Endothelial cell of hepatic sinusoid (primary cell): ENCODE measurements around the gene CENPO.

Source experiments
- in situ Hi-C: cut with HindIII; loops from 2 replicates; pipeline ENCODE4 v1.10.0; 2017; ENCODE audit warnings: low sequenced_read_pairs

CENPO gene

GRCh38 chr2:24855726-24856125, 62.5 kb downstream of the CENPO start:
- in situ Hi-C loops: no loop called here

GRCh38 chr2:24856791-24857211, 63.6 kb downstream of the CENPO start:
- in situ Hi-C loops: no loop called here

- in situ Hi-C loops: no loop called here
These were observed 64.5 kb downstream of the CENPO start for GRCh38 chr2:24857746-24858145.

GRCh38 chr2:24858996-24859395, 65.8 kb downstream of the CENPO start:
- in situ Hi-C loops: no loop called here

GRCh38 chr2:24859968-24860600, 66.9 kb downstream of the CENPO start:
- in situ Hi-C loops: no loop called here

GRCh38 chr2:24860631-24861030, 67.4 kb downstream of the CENPO start:
- in situ Hi-C loops: no loop called here

DNA sequence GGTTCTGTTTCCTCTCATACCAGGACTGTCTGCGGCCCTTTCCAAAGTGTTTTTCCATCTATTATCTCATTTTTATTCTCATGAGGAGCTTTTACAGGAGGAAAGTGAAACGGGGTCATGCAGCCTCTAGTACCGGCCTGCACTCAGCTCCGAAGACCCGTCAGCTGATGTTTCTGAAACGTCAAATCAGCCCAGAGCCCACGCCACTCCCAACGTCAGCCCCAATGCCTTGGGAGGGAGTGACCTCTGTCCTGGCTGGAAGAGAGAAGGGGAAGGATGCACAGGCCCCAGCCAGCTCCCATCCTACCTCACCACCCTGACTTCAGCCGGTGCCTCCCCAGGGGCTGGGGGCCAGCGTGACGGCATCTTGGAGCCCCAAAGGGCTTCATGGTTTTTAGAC, 68.3 kb downstream of the CENPO start:
- in situ Hi-C loops: no loop called here

DNA sequence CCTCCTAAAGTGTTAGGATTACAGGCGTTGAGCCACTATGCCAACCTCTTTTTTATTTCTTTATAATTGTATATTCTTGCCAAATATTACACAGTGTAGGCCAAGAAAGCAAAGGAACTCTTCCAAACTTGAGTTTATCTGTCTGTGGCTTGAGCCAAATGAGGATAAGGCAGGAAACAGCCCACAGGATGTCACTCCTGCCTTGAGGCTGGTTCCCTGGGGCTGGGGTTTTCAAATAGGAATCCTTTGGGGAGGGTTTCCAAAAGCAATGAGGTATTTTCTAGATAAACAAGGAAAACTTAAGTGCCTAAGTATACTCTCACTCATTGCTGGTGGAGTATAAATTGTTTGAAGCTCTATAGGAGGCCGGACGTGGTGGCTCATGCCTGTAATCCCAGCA, 70.4 kb downstream of the CENPO start:
- in situ Hi-C loops: no loop called here

DNA sequence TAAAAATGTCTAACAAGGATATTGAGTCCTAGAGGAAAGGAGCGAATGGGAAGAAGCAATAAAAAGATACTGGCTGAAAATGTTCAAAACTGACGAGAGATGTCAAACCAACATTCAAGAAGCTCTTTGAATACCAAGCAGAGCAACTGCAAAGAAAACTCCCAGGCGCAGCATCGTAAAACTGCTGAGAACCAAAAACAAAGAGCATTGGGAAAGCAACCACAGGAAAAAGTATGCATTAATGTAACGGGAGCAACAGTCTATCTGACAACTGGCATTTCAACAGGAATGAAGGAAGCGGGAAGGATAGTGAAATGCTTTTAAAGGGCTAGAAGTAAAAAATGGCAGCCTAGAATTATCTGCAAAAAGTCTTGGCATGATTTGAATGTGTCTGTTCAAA, 73.7 kb downstream of the CENPO start:
- in situ Hi-C loops: no loop called here

GRCh38 chr2:24870440-24870839, 77.2 kb downstream of the CENPO start:
- in situ Hi-C loops: no loop called here

- in situ Hi-C loops: no loop called here
These were observed 77.9 kb downstream of the CENPO start for GRCh38 chr2:24870891-24871705.

GRCh38 chr2:24871852-24872333, 78.7 kb downstream of the CENPO start:
- in situ Hi-C loops: no loop called here
